Measurements from ENCODE around the gene GRPEL2. TPM values are rescaled to one million over a fixed set of nuclear protein-coding genes. Genes with fewer than 3 reads are reported as not detected.
A peak's percentile ranks its signal among the peaks of the same experiment; 100 is the strongest.

GRPEL2 gene
- total RNA-seq, 2 donors from 2014 or later, result 7.9 to 9.7 TPM

- ATAC-seq (ENCODE audit: insufficient number of reproducible peaks, low FRiP score, low read depth) (no peak), DNase-seq (ENCODE audit: low spot score) (no peak)
- H3K27ac ChIP-seq, result no peak overlapping the region
- H3K9me3 ChIP-seq, result no peaks in the 10 kb centered on the region
- no peaks in the 10 kb centered on the region for H3K4me1 ChIP-seq (ENCODE audit: control insufficient read depth in 1 of 2, low read depth in 2 of 2)
- TF ChIP-seq, protein P1, sequence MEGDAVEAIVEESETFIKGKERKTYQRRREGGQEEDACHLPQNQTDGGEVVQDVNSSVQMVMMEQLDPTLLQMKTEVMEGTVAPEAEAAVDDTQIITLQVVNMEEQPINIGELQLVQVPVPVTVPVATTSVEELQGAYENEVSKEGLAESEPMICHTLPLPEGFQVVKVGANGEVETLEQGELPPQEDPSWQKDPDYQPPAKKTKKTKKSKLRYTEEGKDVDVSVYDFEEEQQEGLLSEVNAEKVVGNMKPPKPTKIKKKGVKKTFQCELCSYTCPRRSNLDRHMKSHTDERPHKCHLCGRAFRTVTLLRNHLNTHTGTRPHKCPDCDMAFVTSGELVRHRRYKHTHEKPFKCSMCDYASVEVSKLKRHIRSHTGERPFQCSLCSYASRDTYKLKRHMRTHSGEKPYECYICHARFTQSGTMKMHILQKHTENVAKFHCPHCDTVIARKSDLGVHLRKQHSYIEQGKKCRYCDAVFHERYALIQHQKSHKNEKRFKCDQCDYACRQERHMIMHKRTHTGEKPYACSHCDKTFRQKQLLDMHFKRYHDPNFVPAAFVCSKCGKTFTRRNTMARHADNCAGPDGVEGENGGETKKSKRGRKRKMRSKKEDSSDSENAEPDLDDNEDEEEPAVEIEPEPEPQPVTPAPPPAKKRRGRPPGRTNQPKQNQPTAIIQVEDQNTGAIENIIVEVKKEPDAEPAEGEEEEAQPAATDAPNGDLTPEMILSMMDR (IDR thresholded peaks at IDR 0.05), result no peak
- no peak overlapping the region for H3K4me3 ChIP-seq
- H3K36me3 ChIP-seq, result no peaks in the 10 kb centered on the region
- no peaks in the 10 kb centered on the region for H3K27me3 ChIP-seq (replicated peaks; ENCODE audit: insufficient read depth)
These were observed 32.0 kb upstream of the GRPEL2 start for GRCh38 chr5:149313151-149313841.

DNA sequence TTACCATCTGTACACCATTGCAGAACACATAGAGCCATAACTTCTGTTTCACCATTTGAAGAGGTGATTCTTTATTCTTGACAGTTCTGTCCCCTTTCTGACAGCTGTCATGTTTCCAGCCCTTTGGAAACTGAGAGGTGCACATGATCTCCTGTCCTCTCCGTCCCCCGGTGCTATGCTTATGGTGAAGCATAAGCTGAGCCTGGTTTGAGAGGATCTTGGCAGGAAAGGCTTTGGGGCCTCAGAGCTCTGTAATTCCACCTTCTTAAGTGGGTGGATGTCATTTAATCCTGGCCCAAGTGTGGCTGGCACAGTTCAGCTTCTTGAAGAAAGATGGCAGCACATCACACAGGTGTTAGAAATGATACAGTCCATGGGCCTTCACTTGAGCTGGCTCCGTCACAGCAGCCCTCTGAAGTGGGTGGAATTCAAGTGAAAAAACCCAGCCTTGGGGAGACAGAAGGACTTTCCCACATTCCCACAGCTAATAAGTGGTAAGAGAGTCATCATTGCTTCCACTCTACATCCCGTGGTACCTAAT is 30.7 kb upstream of the GRPEL2 start:
- no peak for ATAC-seq (ENCODE audit: insufficient number of reproducible peaks, low FRiP score, low read depth)
- TF ChIP-seq, protein P1 (IDR thresholded peaks at IDR 0.05), result no peak
- Histone ChIP-seq H3K9me3 (no peaks in the 10 kb centered on the region), H3K36me3 (no peaks in the 10 kb centered on the region), H3K4me1 (ENCODE audit: control insufficient read depth in 1 of 2, low read depth in 2 of 2) (no peaks in the 10 kb centered on the region), H3K4me3 (no peak overlapping the region), H3K27ac (no peak overlapping the region), H3K27me3 (replicated peaks; ENCODE audit: insufficient read depth) (no peaks in the 10 kb centered on the region)
- no peak for DNase-seq (ENCODE audit: low spot score)

DNA sequence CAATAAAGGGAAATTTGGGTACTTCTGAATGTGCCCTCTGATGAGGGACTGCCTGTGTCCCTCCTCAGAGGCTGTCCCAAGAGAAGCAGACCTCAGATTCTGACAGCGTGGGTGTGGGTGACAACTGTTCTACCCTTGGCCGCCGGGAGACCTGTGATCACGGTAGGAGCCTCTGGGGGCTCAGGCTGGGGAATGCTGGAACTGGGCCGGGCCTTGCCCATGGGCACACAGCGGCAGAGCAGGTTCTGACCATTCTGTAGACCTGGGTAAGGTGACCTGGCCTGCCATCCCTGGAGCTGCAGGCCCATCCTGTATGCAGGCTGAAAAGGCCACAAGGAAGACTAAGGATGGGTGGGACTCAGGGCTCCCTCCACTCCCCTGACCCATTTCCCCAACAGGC is 29.5 kb upstream of the GRPEL2 start:
- no peaks in the 10 kb centered on the region for H3K9me3 ChIP-seq
- TF ChIP-seq, protein P1 (IDR thresholded peaks at IDR 0.05), result no peak
- no peak overlapping the region for H3K4me3 ChIP-seq
- H3K27ac ChIP-seq, result no peak overlapping the region
- no peak for ATAC-seq (ENCODE audit: insufficient number of reproducible peaks, low FRiP score, low read depth)
- DNase-seq (ENCODE audit: low spot score), result no peak
- H3K4me1 ChIP-seq (ENCODE audit: control insufficient read depth in 1 of 2, low read depth in 2 of 2), result no peaks in the 10 kb centered on the region
- H3K27me3 ChIP-seq (replicated peaks; ENCODE audit: insufficient read depth), result no peaks in the 10 kb centered on the region
- H3K36me3 ChIP-seq, result no peaks in the 10 kb centered on the region

DNA sequence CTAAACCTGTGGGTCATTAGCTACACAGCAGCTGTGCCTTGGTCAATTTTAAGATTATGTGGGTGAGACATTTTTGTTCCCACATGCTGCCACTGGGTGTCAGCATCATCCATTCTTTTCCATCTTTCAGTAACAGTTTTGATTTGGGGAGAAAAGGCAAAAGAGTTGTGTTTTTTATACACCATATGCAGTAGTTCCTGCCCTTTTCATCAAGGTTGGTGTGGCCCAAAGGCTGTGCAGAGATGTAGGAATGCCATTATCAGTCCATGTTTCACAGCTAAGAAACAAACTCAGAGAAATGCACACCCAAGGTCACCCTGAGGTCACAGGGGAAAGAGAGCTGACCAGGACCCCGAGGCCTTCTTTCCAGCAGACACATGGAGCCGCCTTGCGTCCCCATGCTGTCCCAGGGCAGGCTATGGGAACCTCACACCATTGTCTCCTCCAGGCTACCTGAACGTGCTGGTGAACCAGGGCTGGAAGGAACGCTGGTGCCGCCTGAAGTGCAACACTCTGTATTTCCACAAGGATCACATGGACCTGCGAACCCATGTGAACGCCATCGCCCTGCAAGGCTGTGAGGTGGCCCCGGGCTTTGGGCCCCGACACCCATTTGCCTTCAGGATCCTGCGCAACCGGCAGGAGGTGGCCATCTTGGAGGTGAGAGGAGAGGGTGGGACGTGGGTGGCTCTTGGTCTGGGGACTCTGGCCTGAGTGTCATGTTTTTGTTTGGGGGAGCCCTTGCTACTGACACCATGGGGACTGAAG is 27.8 kb upstream of the GRPEL2 start:
- H3K4me1 ChIP-seq (ENCODE audit: control insufficient read depth in 1 of 2, low read depth in 2 of 2), result no peaks in the 10 kb centered on the region
- no peaks in the 10 kb centered on the region for H3K9me3 ChIP-seq
- no peaks in the 10 kb centered on the region for H3K36me3 ChIP-seq
- no peak for ATAC-seq (ENCODE audit: insufficient number of reproducible peaks, low FRiP score, low read depth)
- TF ChIP-seq, protein P1 (IDR thresholded peaks at IDR 0.05), result peak; percentile 73
- H3K27ac ChIP-seq, result no peak overlapping the region
- no peak overlapping the region for H3K4me3 ChIP-seq
- H3K27me3 ChIP-seq (replicated peaks; ENCODE audit: insufficient read depth), result no peaks in the 10 kb centered on the region
- no peak for DNase-seq (ENCODE audit: low spot score)

DNA sequence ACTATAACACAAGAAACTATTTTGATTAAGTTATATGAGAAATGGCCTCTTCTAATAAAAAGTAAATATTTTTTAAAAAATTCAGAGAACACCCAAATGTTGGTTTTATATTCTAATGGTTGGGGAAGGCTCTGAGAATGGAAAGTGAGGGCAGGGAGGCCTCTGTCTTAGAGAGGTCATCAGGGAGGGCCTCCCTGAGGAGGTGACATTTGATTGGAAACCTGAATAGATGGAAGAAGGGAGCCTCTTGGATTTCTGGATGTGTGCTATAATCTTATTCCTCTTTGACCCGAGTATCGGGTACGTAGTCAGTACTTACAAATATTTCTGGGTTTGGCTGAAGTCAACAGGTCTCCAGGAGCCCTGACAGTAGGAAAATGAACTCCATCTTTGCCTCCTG is 26.1 kb upstream of the GRPEL2 start:
- Histone ChIP-seq H3K9me3 (no peaks in the 10 kb centered on the region), H3K4me3 (no peak overlapping the region), H3K27ac (no peak overlapping the region), H3K36me3 (no peaks in the 10 kb centered on the region), H3K27me3 (replicated peaks; ENCODE audit: insufficient read depth) (no peaks in the 10 kb centered on the region), H3K4me1 (ENCODE audit: control insufficient read depth in 1 of 2, low read depth in 2 of 2) (no peaks in the 10 kb centered on the region)
- ATAC-seq (ENCODE audit: insufficient number of reproducible peaks, low FRiP score, low read depth) (no peak), DNase-seq (ENCODE audit: low spot score) (no peak)
- TF ChIP-seq, protein P1 (IDR thresholded peaks at IDR 0.05), result no peak

Measured in thoracic aorta (tissue), 2 donors.